Activated CD4-positive, alpha-beta T cell treated with anti-CD3 and anti-CD28 coated beads for 48 hours (primary cell): ENCODE data around the gene EXOC3.
"Not testable (repeated sequence)": the region's sequence is repeated elsewhere in the genome, so short reads cannot be mapped to it uniquely, and the experiment has no call there.

Source experiments
- DNase-seq: peaks from one replicate; pipeline ENCODE4 v3.0.0-alpha.2; 2020

The EXOC3 gene

GRCh38 chr5:474840-475661, 32.1 kb downstream of the EXOC3 start:
- no peak for DNase-seq

- no peak for DNase-seq
These were observed 32.7 kb downstream of the EXOC3 start for GRCh38 chr5:475704-476101.

GRCh38 chr5:476102-476813, 33.3 kb downstream of the EXOC3 start:
- DNase-seq = no peak

- DNase-seq = no peak
These were observed 33.8 kb downstream of the EXOC3 start for GRCh38 chr5:476814-477175.

GRCh38 chr5:477247-477646, 34.3 kb downstream of the EXOC3 start:
- DNase-seq = no peak

- no peak for DNase-seq
These were observed 34.9 kb downstream of the EXOC3 start for GRCh38 chr5:477871-478270.

- DNase-seq = no peak
These were observed 35.5 kb downstream of the EXOC3 start for GRCh38 chr5:478369-478981.

- no peak for DNase-seq
These were observed 36.1 kb downstream of the EXOC3 start for GRCh38 chr5:478982-479535.

- DNase-seq = no peak
These were observed 36.8 kb downstream of the EXOC3 start for GRCh38 chr5:479566-480319.

- DNase-seq = no peak
These were observed 38.4 kb downstream of the EXOC3 start for GRCh38 chr5:481347-481746.

- DNase-seq = no peak
These were observed 39.0 kb downstream of the EXOC3 start for GRCh38 chr5:482021-482420.

- DNase-seq = no peak
These were observed 39.5 kb downstream of the EXOC3 start for GRCh38 chr5:482506-482905.

GRCh38 chr5:483011-483410, 40.0 kb downstream of the EXOC3 start:
- no peak for DNase-seq

GRCh38 chr5:483434-484140, 40.6 kb downstream of the EXOC3 start:
- no peak for DNase-seq

- no peak for DNase-seq
These were observed 41.6 kb downstream of the EXOC3 start for GRCh38 chr5:484556-484955.

GRCh38 chr5:485113-485945, 42.4 kb downstream of the EXOC3 start:
- DNase-seq = no peak

GRCh38 chr5:485946-486491, 43.0 kb downstream of the EXOC3 start:
- DNase-seq = no peak

- not testable (repeated sequence) for DNase-seq
These were observed 43.6 kb downstream of the EXOC3 start for GRCh38 chr5:486597-486996.

GRCh38 chr5:488241-488640, 45.3 kb downstream of the EXOC3 start:
- no peak for DNase-seq

- no peak for DNase-seq
These were observed 46.0 kb downstream of the EXOC3 start for GRCh38 chr5:488744-489688.
